ENCODE measurements around the gene PISD.
"Not testable (repeated sequence)": the region's sequence is repeated elsewhere in the genome, so short reads cannot be mapped to it uniquely, and the experiment has no call there.

PISD gene

GRCh38 chr22:31604746-31605705 is 57.0 kb downstream of the PISD start:
- DNase-seq: no peak

GRCh38 chr22:31604137-31604705 is 57.8 kb downstream of the PISD start:
- no peak for DNase-seq

GRCh38 chr22:31603574-31603973 is 58.4 kb downstream of the PISD start:
- DNase-seq: no peak

GRCh38 chr22:31603081-31603525 is 58.9 kb downstream of the PISD start:
- no peak for DNase-seq

DNA sequence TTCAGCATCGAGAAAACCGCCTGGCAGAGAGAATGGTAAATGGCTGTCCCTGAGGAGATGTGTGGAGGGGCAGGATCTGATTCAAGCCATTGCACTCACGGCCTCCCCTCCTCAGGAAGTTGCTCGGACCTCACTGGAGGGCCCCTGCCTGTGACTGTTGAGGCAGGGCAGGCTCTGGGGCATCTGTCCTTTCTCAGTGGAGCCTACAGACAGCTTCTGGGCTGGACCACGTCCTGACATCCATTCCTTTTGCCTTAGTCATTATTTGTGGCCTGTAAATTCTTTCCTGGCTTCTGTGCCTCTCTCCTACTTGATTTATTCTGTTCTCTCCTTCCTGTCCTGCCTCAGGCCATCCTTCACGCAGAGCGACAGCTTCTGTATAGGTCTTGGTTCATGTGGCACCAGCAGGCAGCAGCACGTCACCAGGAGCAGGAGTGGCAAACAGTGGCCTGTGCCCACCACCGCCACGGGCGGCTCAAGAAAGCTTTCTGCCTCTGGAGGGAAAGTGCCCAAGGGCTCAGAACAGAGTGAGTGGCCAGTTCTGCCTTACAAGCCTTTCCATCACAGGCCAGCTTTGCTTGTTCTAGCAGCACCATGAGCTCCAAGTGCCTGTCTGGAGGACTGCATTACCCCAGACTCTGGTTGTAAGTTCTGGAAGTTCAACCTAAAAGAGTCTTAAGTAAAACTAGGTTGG is 59.6 kb downstream of the PISD start:
- DNase-seq: no peak

DNA sequence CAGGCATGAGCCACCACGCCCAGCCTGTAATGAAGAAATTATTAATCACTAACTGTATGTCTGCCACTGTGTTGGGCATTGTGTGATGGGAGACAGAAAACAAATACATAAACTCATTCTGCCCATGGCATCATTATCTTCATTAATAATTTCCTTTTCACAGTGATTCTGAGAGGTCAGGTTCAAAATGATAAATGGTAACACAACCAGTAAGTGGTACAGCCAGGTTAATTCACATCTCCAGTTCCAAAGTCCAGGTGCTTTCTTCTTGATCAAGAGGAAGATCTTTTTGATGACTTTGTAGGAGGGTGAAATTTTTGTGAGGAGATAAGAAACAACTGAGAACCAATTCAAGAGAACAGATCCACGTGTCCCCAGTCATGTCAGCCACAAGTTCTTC is 66.7 kb downstream of the PISD start:
- DNase-seq: no peak

DNA sequence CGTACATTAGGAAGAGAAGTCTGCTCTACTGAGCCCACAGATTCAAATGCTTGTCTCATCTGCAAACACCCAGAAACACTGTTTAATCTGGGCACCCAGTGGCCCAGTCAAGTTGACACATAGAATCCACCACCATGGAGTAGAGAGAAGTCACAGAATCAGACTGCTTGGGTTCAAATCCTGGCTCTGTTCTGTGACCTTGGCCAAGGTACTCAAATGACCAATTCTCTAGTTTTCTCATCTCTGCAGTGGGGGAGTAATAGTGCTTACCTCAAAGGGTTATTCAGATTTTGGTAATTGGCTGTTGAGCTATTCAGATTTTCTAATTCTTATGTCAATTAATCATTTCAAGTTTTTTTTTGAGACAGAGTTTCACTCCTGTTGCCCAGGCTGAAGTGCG is 71.9 kb downstream of the PISD start:
- DNase-seq: not testable (repeated sequence)

- DNase-seq: no peak
Measured at GRCh38 chr22:31588970-31589675, 72.9 kb downstream of the PISD start.

GRCh38 chr22:31586137-31586920 is 75.7 kb downstream of the PISD start:
- no peak for DNase-seq

GRCh38 chr22:31585161-31585859 is 76.7 kb downstream of the PISD start:
- no peak for DNase-seq

DNA sequence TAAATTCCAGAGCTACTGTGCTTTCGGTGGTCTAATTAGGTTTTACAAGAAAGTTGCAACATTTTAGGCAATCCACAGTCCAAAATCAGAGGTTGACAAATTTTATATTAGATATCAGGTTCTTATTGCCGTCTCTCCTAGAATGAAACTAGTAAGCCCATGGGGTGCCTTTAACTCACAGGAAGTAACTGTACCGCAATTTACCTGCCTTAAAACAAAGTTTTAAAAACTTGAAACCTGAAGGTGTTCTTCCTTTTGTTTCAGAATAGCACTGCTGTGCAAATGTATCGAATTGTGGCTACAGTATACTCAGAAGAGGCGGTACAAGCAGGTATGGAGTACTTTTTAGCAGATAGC is 77.2 kb downstream of the PISD start:
- DNase-seq: no peak

- no peak for DNase-seq
Measured at GRCh38 chr22:31583861-31584485, 78.0 kb downstream of the PISD start.

GRCh38 chr22:31579835-31580242 is 82.2 kb downstream of the PISD start:
- no peak for DNase-seq

- no peak for DNase-seq
Measured at GRCh38 chr22:31578171-31578570, 83.8 kb downstream of the PISD start.

DNA sequence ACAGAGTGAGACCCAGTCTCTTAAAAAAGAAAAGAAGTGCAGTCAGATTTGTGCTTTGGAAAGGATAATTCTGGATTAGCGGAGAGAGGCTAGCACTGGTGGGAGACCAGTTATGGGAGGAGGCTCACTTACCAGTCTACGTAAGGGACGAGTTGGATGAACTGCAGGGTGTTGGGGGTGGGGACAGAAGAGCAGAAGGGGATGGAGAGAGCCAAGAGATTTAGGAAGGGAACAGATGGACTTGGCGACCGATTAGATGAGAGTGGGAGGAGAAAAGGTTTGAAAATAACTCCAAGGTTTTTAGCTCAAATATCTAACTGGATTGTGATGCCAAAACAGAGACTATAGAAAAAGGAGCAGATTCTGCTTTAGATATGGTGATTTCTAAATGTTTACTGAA is 84.3 kb downstream of the PISD start:
- DNase-seq: no peak

DNA sequence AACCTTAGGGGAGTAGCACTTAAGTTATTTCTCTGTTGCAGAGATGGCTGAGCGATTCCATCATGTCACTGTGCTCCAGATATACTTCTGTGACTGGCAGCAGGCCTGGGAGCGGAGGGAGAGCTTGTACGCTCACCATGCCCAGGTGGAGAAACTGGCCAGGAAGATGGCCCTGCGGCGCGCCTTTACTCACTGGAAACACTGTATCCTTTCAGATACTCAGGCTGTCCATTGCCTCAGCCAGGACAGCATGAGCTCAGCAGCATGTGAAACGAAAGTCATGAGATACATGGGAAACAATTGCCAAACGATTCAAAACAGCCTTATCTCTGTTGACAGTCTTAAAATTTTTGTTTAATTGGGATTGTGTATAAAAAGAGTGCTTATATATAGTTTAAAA is 86.8 kb downstream of the PISD start:
- no peak for DNase-seq

DNA sequence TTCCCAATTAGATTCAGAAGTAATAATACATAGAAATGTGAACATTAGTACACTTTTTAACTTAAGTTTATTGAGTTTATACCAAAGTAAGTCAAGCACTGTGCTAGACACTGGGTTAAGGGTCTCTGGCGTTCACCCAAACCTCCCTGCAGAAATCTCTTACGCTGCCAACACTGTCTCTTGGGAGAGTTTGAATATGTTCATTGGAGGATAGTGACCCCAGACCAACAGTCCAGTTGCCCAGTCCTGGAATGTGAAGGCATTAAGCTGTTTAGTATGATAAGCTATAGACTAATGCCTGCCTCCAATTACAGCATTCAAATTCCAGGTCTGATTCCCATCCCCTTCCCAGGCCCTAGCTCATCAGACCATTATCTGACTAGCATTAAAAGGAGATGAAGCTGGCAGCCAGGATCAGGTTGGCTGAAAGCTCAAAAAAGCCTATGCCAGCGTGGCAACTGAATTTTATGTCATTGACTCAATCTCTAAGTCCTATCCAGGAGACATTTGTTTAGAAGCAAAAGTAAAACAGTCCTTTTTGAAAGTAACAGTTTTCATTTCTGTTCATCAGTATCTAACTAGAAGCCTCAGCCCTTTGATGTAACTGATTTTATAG is 87.9 kb downstream of the PISD start:
- no peak for DNase-seq

DNA sequence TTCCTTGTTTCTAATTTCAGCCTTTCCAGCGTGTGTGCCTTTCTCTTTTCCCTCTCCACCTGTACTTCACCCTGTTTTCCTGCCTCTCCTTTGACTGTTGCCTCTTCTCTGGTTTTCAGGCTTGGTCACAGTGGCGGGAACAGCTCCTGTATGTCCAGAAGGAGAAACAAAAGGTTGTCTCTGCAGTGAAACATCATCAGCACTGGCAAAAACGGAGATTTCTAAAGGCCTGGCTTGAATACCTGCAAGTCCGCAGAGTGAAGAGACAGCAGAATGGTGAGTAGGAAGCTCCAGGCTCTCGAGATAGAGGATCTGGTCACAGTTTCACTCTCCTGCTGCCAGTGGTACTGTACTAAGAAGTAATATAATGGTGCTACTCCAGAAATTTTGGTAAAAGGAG is 89.1 kb downstream of the PISD start:
- no peak for DNase-seq

GRCh38 chr22:31569126-31569525 is 92.9 kb downstream of the PISD start:
- no peak for DNase-seq

Data from activated gamma-delta T cell (primary cell).